RWPE1 (cell line): Measurements from ENCODE around the gene SLC25A22.

ENCODE experiments used
- CTCF ChIA-PET: fragments of 350-600 bp; sonication (Branson Sonifier 250); formaldehyde crosslinking; extraction: SDS; loops from one replicate; lab custom pipeline; 2021; lab: Yijun Ruan, JAX
- POLR2A ChIA-PET: fragments of 400-600 bp; formaldehyde crosslinking; extraction: SDS; loops from one replicate; lab custom pipeline; 2020; ENCODE audit warnings: antibody characterized with exemption; ENCODE audit not compliant: low non-redundant PET; lab: Yijun Ruan, JAX
- DNase-seq: peaks from one replicate; pipeline ENCODE4 v3.0.0; 2012; ENCODE audit warnings: low spot score
- H3K27ac ChIP-seq: fragments of 450-650 bp; 2 replicates; pipeline ENCODE4 v1.5.1; 2017
- TF ChIP-seq, protein P1 (sequence below): fragments of 450-650 bp; conservative IDR thresholded peaks from 2 replicates; pipeline ENCODE4 v1.5.1; 2017; ENCODE audit warnings: low read depth, mild to moderate bottlenecking

Gene SLC25A22

DNA sequence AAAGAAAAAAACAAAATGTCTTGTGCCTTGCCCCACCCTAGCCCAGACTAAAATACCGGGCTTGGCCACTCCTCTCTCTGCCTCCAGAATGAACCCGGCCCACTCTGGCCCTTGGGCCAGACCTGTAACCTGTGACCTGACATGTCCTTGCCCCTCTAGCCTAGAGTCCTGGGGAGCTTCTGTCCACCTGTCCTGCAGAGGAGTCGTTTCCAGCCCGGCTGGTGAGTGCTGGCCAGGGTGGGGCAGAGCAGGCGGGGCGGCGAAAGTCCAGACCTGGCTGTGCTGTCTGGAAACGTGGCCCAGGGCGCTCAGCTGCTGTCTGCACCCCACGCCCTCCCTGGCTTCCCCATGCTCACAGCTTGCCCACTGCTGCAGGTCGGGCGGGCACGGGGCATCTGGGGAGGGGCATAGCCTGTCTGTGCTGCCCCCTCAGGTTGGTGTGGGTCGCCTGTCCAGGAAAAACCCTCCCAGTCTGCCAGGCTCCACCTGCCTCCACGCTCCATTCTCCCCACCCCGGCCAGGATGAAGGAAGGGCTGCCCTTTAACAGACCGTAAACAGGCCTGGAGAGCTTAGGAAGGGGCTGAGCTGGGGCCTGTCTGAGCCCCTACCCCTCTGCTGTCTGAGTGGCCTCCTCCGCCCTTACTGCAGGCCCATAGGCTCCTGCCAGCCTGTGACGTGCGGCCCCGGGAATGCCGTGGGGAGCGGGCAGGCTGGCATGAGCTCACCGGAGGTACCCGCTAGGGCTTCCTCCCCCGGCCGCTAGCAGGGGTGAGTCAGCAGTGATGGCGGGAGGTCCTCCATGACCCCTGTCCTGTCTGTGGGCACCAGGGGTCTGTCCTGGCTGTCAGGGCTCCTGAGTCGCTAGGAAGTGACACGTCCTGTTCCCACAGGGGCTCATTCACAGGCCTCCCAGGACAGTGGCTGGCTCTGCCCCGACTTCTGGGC lies 36.6 kb upstream of the SLC25A22 start:
- peak; percentile 87 for DNase-seq
- TF ChIP-seq, protein P1, sequence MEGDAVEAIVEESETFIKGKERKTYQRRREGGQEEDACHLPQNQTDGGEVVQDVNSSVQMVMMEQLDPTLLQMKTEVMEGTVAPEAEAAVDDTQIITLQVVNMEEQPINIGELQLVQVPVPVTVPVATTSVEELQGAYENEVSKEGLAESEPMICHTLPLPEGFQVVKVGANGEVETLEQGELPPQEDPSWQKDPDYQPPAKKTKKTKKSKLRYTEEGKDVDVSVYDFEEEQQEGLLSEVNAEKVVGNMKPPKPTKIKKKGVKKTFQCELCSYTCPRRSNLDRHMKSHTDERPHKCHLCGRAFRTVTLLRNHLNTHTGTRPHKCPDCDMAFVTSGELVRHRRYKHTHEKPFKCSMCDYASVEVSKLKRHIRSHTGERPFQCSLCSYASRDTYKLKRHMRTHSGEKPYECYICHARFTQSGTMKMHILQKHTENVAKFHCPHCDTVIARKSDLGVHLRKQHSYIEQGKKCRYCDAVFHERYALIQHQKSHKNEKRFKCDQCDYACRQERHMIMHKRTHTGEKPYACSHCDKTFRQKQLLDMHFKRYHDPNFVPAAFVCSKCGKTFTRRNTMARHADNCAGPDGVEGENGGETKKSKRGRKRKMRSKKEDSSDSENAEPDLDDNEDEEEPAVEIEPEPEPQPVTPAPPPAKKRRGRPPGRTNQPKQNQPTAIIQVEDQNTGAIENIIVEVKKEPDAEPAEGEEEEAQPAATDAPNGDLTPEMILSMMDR, result no peak
- H3K27ac ChIP-seq, result peak overlapping the region; percentile 99
- POLR2A ChIA-PET, result interaction anchor here (0.6 to 1.5 kb wide), 5 partner anchors 8 to 44 kb away, joined by 3 to 10 read pairs (median 4); partner anchors contain the start of gene TSPAN4
- CTCF ChIA-PET, result interaction anchor here (0.6 kb wide), 1 partner anchor 16 kb away, joined by 3 read pairs; no protein-coding TSS in a partner anchor

- DNase-seq, result no peak
- ChIA-PET POLR2A (interaction anchor here (0.8 to 1.5 kb wide), 2 partner anchors 9 to 14 kb away, joined by 4 to 10 read pairs; partner anchors contain the start of gene TSPAN4), CTCF (interaction anchor here (0.6 kb wide), 1 partner anchor 15 kb away, joined by 3 read pairs; no protein-coding TSS in a partner anchor)
- H3K27ac ChIP-seq, result peak overlapping the region; percentile 99
- TF ChIP-seq, protein P1, result no peak
Measured at GRCh38 chr11:833849-834311, 35.8 kb upstream of the SLC25A22 start.

DNA sequence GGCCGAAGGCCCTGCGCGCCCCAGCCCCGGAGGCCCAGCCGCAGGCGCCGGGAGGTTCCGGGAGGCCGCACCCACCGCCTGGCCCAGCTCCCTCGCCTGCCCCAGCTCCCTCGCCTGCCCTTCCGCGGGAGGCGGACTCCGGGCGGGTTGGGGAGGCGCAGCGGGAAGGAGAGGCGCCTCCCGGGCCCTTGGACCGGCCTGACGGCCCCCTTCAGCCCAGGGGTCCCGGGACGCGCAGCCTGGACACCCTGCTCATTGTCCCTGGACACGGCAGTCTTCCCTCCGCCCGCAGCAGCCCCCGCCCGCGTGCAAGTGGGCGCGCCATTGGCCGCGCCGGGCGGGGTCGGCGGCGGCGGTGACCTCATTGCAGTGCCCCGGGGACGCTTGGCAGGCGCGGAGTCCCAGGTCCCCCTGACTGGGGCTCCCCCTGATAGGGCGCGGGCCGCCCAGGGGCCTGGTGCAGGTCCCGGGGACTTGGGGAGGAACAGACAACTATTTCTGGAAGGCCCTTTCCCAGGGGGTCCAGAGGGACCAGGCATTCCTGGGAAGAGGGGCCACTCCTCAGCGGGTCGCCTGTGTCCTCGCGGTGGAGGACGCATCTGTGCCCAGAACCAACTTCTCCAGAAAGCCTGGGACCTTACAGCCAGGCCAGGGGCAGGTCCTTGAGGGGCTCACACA lies 35.2 kb upstream of the SLC25A22 start:
- TF ChIP-seq, protein P1, result no peak
- no peak for DNase-seq
- POLR2A ChIA-PET, result interaction anchor here (1.0 to 1.1 kb wide), 2 partner anchors 10 to 14 kb away, joined by 4 to 5 read pairs; no protein-coding TSS in a partner anchor
- peak overlapping the region; percentile 99 for H3K27ac ChIP-seq
- CTCF ChIA-PET, result no interaction called here

GRCh38 chr11:832529-833113 lies 34.5 kb upstream of the SLC25A22 start, which contains the start of gene CD151:
TSS of gene CD151 (plus strand) at chr11:832952. CDS start at chr11:836070, 3,118 bp downstream.
- no peak for DNase-seq
- H3K27ac ChIP-seq, result peak within 1 kb of the TSS; percentile 99
- CTCF ChIA-PET, result no interaction called here
- TF ChIP-seq, protein P1, result no peak
- POLR2A ChIA-PET, result interaction anchor here (1.0 to 1.1 kb wide), 2 partner anchors 11 to 13 kb away, joined by 4 to 5 read pairs; no protein-coding TSS in a partner anchor

DNA sequence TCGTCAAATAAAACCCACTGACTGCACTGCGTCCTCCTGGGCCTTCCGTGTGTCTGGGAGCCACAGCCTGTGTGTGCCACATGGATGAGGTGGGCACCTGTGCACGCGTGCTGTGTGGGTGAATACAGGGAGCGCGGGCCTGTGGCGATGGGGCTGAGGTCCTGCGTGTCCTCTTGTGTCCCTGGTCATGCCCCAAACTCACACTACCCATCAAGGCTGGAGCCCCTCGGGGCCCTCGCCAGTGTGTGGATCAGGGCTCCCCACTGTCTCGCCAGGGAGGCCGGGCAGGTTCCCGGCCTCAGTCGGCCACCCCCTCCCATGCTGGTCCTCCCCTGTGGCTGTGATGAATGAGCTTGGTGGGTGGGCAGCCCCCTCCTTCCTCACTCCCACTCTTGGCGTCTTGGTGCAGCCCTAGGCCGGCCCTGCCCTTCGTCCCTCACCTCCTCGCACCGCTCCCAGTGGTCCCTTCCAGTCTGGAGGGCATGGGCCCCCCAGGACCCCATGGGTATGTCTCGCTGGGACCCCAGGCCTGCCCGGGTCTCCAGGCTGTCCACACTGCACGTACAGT lies 34.0 kb upstream of the SLC25A22 start:
- no peak for DNase-seq
- POLR2A ChIA-PET, result interaction anchor here (1.1 kb wide), 1 partner anchor 13 kb away, joined by 4 read pairs; no protein-coding TSS in a partner anchor
- H3K27ac ChIP-seq, result peak overlapping the region; percentile 99
- TF ChIP-seq, protein P1, result no peak
- CTCF ChIA-PET, result no interaction called here
